ENCODE data around the gene NAV1.
"Not testable (repeated sequence)": the region's sequence is repeated elsewhere in the genome, so short reads cannot be mapped to it uniquely, and the experiment has no call there.

The NAV1 gene, protein sequence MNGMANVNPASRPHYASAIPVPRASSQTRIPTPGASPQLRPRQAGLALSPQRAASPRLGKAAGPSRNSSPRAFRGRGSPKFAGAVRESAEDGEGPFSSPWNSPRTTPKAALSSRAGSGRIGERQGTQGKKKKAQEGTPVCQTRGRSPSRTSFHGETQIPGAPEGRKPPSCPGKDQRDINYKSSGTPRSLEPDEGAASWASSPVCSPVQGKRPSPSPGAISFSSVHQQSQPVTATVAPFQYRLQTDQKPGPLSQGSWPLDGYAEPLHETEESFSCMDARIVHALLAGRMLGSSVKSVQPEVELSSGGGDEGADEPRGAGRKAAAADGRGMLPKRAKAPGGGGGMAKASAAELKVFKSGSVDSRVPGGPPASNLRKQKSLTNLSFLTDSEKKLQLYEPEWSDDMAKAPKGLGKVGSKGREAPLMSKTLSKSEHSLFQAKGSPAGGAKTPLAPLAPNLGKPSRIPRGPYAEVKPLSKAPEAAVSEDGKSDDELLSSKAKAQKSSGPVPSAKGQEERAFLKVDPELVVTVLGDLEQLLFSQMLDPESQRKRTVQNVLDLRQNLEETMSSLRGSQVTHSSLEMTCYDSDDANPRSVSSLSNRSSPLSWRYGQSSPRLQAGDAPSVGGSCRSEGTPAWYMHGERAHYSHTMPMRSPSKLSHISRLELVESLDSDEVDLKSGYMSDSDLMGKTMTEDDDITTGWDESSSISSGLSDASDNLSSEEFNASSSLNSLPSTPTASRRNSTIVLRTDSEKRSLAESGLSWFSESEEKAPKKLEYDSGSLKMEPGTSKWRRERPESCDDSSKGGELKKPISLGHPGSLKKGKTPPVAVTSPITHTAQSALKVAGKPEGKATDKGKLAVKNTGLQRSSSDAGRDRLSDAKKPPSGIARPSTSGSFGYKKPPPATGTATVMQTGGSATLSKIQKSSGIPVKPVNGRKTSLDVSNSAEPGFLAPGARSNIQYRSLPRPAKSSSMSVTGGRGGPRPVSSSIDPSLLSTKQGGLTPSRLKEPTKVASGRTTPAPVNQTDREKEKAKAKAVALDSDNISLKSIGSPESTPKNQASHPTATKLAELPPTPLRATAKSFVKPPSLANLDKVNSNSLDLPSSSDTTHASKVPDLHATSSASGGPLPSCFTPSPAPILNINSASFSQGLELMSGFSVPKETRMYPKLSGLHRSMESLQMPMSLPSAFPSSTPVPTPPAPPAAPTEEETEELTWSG (N-terminal part only)

DNA sequence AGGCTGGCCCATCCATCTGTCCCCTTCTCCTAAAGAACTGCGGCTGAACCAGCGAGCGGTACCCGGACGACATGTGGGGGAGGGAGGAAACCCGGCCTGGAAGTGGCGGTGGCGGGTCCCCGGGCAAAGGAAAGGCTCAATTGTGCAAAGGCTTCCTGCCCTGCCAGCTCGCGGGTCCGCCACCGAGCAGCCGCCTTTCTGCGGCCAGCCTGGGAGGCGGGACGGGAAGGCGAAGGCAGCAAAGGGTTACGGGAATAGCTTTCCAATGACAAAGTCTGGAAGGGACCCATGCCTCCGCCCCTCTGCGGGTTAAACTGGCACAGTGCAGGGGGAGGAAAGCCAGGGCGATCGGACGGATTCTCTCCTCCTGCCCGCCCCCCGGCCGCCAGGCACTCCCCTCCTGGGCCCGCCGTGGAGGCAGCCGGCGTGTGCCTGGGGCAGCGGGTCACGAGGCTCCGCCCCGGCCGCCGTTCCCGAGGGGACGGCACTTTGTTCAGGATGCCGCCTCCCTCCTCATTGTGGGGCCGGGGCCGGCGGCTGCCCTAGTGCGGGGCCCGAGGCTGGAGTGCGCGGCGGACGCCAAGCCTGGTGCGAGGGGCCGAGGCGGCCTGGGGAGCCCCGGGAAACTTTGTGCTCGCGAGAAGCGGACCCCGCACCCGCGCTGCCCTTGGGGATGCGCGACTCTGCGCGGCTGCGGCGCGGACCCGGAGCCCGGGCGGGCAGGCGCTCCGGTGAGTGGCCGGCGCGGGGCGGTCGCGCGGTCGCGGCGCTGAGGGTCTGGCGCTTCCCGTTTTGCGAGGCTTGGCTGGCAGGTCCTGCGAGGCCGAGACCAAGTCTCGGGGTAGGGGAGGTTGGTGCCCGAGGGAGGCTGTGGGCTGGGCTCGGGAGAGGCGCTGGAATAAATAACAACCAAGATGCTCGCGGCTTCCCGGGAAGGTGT, at the start of gene NAV1:
NAV1 (plus strand) TSS at position 516 of the 940 bp plus-strand sequence. CDS start 83,758 bp downstream, outside the sequence.
- peak; percentile 89 for DNase-seq (ENCODE audit: low spot score)

DNA sequence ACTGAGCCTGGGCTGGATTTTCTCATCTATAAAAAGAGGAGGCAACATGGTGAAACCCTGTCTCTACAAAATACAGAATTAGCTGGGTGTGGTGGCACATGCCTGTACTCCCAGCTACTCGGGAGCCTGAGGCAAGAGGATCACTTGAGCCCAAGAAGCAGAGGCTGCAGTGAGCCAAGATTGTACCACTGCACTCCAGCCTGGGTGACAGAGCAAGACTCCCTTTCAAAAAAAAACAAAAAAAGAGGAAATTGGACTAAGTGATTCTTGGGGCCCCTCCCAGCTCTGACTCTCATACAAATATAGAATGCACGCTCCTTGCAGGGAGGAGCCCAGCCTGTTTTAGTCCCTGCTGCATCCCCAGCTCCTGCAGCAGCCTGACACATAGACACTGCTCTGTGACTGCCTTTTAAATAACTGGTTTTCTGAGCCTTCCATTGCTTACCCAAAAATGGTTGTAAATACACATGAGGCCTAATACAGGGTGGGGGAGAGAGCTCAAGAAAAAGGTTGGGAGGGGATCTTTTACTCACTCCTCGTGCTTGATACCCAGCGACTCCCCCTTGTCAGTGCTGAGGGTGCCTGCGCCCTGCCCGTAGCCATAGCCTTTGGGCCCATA, 49.2 kb upstream of the NAV1 start:
- DNase-seq (ENCODE audit: low spot score), result peak; percentile 43

DNA sequence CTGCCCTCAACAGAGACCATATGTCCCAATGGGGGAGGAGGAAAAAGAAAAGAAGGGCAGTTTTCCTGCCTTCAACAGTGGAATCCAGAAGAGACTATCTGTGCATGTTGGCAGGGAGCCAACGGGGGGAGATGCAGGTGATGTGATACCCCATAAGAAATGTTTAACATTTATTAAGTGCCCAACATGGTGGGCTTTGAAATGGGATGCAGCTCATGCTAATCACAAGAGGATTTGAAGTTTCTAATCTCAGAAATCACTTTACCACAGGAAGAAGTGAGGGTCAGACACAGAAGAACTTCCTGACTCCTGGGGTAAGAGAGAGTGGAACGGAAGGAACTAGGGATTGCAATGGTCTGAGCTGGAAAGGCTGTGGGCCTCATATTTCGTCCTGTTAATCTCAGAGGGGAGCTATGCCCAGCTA, 48.2 kb upstream of the NAV1 start:
- DNase-seq (ENCODE audit: low spot score), result no peak

DNA sequence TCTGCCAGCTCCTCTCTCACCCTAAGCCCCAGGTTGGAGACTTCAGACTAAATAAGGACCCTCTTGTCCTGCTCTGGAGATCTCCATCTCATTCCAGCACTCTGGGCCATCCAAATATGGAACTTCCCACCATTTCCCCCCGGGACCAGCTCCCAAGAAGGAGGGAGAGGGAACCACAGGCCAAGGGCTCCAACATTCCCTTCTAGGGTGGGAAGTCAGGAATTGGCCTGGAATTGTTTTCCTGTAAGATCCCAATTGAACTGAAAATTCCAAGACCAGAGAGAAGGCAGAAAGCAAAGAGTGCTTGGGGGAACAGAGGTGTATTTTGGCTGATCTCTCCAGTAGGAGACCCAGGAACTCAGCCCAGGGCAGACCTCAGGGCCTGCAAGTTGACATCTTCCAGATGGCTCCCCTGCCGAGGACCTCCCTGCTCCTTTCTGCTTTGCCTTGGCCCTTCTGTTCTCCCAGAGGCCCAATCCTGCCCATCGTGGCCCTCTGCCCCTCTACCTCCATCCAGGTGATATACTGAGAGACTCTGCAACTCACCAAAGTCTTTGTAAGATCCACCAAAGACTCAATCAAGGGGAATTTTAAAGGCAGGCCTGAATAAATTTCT, 46.9 kb upstream of the NAV1 start:
- no peak for DNase-seq (ENCODE audit: low spot score)

DNA sequence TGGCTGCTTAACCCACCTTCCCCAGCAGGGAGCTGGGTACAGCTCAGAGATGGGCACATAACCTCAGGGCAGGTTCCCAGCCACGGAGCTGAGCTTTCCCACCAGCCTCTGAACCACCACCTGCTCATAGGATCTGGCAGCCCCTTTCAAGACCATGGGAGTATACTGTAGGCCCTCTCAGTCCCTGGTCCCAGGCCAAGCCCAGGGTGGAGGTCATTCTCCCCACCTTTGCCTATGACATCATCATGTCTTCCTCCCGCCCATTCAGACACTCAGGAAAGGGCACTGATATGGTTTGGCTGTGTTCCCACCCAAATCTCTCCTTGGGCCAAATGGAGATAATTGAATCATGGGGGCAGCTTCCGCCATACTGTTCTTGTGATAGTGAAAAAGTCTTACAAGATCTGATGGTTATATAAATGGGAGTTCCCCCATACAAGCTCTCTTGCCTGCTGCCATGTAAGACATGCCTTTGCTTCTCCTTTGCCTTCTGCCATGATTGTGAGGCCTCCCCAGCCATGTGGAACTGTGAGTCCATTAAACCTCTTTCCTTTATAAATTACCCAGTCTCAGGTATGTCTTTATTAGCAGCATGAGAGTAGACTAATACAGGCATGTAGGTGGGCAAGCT, 45.8 kb upstream of the NAV1 start:
- DNase-seq (ENCODE audit: low spot score), result not testable (repeated sequence)

DNA sequence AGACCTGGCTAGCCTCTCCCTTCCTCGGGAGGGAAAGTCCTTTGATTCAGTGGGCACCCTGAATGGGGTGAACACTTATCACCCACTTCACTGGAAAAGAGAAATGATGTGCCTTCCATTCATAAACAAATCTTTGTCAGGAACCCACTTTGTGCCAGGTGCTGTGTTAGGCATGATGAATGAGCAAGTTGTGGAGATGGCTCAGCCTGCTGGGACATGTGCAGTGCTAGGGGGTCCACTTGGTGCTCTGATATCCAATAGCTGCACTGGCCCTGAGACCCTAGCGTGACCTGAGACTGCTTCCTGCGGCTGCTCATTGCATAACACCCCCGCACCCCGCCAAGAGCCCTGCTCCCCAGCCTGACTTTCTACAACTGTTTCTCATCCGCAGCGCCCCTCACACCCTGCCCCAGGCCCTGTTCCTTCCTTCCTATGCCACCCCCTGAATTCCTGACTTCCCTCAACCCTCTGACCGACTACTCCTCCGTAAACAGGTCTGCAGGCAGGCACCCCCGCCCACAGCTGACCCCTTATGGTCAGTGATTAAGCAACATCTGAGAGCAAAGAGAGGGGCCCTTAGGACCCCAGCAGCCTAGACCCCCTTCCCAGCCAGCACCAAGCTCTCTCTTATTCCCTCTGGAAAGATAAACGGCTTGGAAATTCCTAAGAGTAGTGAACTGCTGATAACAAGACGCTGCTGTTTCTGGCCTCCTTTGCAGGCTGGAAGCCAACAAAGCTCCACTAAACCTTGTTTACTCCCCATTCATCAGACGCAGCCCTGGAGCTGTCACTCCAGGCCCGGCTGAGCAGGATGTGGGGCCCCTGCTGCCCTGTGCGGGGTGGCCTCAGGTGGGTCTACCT, 44.9 kb upstream of the NAV1 start:
- DNase-seq (ENCODE audit: low spot score), result no peak

DNA sequence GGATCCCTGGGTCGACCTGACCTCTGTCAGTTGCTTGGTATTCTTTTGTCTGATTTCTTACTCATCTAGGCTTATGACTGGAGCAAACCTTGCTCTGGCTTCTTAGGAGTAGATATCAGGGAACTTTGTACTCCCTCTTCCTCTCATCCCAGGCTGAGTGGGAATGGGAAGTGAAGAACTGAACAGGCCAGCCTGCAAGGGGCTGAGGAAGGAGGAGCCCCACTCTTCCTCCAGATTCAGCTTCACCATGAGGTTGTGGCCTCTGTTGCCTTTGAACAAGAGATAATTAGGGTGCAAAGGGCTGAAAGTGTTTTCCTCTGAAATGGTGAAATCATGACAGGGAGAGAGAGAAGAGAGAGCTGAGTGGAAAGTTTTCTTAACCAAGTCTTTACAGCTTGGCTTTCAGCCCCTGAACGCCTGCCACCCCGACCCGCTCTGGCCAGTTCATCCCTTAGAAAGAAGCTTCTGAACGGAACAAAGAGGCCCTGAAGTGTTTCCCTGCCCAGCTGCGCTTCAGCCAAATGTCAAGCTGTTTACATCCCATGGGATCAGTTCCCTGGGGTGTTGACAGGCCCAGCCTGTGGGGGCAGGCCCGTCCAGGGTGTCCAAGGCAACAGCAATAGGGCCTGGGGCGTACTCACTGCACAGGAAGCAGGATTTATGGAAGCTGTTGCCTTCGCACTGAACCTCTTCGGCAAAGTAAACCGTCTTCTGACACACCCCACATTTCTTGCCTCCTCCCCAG, 43.2 kb upstream of the NAV1 start:
- peak; percentile 14 for DNase-seq (ENCODE audit: low spot score)

DNA sequence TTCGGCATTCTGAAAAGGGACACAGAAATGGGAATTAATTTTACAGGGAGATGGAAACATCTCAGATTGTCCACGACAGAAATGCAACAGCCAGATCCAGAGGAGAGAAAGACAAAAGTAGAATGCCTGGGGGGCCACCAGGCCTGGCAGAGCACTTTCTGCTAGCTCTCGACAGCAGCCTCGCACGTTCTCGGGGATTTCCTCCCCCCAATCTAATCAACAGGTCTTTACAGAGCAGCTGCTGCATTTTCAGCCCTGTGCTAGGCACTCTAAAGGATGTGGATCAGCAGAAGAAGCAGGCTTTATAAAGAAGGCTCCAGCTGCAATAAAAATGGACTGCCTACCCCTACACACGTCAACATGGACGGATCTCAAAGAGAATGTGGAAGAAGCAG, 42.6 kb upstream of the NAV1 start:
- DNase-seq (ENCODE audit: low spot score), result no peak

DNA sequence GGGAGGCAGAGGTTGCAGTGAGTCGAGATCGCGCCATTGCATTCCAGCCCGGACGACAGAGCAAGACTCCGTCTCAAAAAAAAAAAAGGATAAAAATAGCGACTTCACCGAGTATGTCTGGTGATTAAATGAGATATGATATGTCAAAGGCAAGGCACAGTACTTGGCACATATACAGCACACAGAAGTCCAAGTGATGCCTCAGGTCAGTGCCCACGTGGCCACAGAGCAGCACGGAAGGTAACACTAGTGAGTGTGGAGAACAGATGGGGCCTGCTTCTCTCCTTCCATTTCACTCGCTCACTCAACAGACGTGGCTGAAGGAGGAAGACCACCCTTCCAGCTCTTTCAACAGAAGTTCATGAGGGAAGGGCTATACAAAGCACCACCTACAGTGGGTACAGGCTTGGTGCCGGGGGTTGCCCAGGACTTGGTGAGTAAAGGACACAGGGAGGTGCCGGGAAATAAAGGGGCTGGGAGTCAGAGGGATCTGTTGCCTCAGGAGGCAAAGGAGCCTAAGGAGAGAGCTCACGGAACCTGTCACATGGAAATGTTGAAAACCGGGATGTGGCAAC, 40.9 kb upstream of the NAV1 start:
- no peak for DNase-seq (ENCODE audit: low spot score)

DNA sequence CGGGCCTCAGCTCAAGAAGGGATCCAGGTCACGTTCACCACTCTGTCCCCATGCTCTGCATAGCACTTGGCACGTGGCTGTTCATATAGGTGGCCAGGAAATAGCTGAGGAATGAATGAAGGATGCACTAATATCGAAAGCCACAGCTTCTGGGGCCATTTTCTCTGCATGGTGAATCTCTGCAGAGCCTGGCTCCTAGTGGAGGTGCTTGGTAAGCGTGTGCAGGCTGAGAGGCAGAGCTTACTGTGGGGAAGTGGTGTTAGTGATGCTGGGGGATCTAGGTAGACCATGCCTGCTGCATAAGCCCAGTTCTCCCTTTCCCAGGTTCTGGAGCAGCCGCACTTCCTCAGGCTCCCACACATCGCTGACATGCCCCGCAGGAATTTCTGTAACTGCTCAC, 40.3 kb upstream of the NAV1 start:
- no peak for DNase-seq (ENCODE audit: low spot score)

DNA sequence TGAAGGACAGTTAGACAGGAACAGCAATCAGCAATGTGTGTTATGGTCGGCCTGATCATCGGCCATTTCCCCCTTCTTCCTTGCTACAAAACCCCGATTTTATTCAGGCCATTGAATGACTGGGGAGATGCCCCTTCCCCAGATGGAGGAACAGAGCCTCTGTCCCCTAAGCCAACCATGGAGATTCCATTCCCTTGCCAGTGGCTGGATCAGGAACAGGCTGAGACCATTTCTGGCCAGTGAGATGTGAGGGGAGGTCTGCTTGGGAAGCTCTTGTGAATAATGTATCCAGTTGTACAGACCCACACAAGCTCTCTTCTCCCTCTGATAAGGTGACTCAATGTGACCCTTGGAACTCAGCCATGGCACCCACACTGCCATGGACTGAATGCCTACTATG, 39.7 kb upstream of the NAV1 start:
- no peak for DNase-seq (ENCODE audit: low spot score)

DNA sequence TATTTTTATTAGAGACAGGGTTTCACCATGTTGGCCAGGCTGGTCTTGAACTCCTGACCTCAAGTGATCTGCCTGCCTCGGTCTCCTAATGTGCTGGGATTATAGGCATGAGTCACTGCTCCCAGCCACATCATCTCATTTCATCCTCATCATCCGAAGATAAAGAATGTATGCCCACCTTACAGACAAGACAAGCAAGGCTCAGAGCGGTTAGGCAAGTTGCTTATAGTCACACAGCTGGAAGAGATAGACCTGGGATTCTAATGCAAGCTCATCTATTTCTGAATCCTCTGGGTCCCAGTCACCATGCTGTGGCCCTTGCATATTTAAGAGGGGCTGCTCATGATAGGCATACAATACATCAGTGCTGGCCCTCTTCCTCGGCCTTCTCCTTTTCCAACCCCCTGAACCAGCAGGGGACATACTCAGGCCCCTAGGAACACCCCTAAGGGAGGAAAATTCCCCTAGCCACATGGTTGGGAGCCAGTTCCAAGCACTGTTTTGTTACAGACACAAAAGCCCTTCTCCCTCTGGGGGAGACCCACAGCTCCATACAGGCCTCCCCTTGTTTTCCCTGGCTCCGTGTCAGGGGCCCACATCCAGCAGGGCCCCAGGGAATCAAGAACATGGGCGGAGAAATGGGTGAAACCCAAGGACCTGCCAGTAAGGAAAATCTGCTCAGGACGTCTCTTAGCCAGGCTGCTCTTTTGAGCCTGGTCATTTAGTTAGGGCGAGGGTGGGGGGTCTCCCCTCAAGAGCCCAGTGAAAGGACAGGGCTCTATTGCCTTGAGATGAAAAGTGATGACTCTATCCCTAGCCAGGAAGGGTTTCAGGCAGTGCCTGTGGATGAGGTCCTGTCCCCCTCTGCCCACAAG, 38.9 kb upstream of the NAV1 start:
- no peak for DNase-seq (ENCODE audit: low spot score)

DNA sequence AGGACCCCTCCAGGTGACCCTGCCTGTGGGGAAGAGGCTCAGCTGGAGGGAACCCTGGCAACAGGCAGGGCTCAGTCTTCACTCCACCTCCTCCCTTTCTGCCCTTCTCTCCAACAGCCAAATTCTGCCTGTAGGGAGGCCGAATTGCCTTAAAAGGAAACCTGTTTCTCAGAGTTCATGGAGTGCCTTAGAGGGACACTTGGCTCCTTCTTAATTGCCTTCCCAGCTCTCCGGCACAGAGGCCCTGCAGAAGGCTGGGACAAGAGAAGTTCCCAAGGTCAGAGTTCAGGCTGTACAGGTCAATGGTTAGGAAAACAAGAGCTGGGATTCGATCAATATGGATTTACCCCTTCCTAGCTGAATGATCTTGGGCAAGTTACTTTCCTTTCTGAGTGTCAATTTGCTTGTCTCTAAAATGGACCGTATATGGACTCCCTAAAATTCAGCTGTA, 38.2 kb upstream of the NAV1 start:
- DNase-seq (ENCODE audit: low spot score), result peak; percentile 30

DNA sequence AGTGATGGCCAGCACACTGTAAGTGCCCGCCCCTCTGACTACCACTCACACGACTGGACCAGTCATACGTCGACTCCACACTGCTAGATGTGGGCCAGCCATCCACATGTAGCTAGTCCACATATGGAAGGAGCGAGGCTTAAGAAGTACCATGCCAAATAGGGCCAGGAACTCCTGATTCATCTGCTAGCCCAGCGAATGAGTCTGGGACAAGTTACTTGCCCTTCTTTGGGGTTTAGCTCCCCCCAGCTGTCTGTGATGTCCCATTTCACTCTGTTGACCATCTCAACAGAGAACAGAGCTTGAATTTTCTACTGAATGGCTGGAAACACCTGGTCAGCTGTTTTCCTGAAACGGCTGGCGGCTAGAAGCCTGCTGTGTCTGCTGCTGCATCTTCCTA, 37.8 kb upstream of the NAV1 start:
- DNase-seq (ENCODE audit: low spot score), result peak; percentile 25

DNA sequence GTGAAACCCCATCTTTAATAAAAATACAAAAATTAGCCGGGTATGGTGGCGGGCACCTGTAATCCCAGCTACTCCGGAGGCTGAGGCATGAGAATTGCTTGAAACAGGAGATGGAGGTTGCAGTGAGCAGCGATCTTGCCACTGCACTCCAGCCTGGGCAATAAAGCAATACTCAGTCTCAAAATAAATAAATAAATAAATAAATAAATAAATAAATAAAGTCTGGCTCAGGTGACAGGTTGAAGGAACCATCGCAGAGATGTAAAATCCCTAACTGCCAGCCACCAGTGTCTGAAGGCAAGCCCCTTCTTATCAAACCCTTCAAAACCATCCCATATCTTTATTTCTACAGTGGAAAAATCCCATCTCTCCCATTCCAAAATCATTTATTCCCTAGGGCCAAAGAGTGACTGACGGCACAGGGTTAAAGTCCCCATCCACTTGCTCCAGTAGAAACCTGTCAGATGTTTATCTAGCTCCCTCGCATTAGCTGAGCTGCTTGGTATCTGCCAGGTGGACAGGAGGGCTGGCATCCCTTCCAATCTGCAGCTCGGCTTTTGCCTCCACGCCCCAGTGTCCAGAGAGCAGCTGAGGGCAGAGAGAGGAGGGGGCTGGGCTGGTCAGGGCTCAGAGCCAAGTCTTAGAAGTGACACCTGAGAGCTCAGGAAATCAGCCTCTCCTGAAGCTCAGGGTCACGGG, 37.0 kb upstream of the NAV1 start:
- no peak for DNase-seq (ENCODE audit: low spot score)

DNA sequence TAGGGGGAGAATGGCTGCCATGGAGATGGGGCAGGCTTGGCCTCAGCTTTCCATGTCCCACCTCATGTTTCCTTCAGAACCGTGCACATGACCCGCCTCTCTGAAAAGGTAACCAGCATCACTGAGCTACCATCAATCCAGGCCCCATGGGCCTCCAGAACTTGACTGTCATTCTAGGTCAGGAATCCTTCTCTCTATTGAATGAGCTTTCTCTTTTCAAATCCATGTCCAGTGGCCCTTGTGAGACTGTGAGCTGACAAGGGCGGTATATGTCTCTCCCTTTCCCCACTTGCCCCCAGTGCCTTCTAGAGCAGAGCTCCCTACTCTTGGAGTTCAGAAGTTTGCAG, 36.4 kb upstream of the NAV1 start:
- DNase-seq (ENCODE audit: low spot score), result no peak

Data from AG20443 (cell line).